Hematopoietic multipotent progenitor cell treated with erythropoietin and hydrocortisone succinate and interleukin-3 and kit ligand, for 17 days (in vitro differentiated cells): ENCODE results near the gene DISP2.

ENCODE experiments used
- DNase-seq: peaks from one replicate; pipeline ENCODE4 v3.0.0-alpha.2; 2015; ENCODE audit warnings: low spot score

Gene DISP2

GRCh38 chr15:40427188-40427587 lies 69.2 kb downstream of the DISP2 start:
- DNase-seq, result peak; percentile 25

- DNase-seq, result no peak
Measured at GRCh38 chr15:40428185-40428584, 70.2 kb downstream of the DISP2 start.
